ENCODE data around the gene LGALS7B.
"Not testable (repeated sequence)": the region's sequence is repeated elsewhere in the genome, so short reads cannot be mapped to it uniquely, and the experiment has no call there.

Gene LGALS7B

DNA sequence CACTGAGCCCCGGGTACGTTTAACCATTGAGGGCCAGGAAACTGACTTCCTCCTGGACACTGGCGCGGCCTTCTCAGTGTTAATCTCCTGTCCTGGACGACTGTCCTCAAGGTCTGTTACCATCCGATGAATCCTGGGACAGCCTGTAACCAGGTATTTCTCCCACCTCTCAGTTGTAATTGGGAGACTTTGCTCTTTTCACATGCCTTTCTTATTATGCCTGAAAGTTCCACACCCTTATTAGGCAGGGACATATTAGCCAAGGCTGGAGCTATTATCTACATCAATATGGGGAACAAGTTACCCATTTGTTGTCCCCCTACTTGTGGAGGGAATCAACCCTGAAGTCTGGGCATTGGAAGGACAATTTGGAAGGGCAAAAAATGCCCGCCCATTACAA, 36.9 kb downstream of the LGALS7B start:
- not testable (repeated sequence) for DNase-seq

DNA sequence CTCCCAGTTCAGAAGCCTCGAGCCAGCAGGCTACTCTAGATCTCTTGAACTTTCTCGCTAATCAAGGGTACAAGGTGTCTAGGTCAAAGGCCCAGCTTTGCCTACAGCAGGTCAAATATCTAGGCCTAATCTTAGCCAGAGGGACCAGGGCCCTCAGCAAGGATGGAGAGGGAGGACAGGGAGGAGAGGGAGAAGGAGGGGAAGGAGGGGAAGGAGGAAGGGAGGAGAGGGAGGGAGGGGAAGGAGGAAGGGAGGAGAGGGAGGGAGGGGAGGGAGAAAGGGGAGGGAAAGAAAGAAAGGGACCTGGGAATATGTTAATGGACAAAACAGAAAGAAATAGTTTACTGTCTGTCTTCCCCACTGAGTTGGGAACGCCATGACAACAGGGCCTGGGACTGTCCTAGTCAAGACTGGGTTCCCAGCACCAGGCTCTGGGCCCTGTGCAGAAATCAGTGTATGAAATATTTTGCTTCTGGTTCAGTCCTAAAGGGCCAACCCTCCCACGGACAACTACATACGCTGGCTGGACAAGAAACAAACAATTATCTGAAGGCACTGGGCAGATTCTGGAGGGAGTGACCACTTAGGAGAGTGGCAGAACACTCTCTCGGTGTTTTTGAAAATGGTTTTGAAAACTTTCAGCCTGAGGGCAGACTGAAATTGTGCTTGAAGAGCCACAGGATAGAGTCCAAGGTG, 38.0 kb downstream of the LGALS7B start:
- DNase-seq = no peak

DNA sequence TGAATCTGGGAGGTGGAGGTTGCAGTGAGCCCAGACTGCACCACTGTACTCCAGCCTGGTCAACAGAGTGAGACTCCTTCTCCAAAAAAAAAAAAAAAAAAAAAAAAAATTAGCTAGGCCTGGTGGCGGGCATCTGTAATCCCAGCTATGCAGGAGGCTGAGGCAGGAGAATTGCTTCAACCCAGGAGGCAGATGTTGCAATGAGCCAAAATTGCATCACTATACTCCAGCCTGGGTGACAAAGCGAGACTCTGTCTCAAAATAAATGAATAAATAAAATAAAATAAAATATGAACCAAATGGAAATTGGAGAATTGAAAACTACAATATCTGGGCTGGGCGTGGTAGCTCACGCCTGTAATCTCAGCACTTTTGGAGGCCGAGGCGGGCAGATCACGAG, 40.2 kb downstream of the LGALS7B start:
- DNase-seq = not testable (repeated sequence)

DNA sequence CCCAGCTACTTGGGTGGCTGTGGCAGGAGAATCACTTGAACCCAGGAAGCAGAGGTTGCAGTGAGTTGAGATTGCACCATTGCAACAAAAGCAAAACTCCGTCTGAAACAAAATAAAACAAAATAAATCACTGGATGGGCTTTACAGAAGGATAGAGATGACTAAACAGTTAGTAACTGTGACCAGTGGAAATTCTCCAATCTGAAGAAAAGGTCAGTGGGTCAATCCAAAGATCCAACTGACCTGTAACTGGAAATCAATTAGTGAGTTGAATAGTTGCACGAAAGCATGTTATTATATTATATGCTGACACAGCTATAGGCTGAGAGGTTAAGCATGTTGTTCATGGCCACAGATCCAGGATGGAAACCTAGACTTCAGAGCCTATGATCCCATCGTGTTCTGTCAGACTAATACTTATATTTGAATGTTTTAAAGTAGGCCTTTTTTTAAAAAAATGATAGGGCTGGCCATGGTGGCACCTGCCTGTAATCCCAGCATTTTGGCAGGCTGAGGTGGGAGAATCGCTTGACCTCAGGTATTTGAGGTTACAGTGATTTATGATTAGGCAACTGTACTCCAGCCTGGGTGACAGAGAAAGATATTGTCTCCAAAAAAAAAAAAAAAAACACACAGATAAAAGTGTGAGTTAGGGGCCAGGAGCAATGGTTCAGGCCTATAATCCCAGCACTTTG, 41.2 kb downstream of the LGALS7B start:
- DNase-seq = no peak

DNA sequence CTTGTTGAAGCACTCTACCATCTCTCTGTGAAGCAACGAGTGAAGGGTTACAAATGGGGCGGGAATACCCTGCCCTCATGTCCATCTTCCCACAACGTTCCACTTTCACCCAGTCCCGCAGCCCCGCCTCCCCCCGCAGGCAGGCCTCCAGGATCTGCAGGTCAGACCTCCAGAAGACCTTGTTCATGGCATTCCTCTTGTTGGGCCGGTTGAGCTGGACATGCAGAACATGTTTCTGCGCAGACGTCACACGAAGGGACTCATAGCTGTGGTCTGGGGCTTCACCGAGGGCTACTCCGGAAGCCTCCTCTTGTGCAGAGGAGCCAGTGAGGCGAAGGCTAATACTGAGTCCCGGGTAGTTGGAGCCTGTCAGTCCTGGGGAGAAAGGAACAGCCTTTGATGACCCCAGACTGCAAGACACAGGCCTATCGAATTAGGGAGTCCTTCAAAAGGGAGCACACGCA, 42.2 kb downstream of the LGALS7B start:
- DNase-seq = no peak

DNA sequence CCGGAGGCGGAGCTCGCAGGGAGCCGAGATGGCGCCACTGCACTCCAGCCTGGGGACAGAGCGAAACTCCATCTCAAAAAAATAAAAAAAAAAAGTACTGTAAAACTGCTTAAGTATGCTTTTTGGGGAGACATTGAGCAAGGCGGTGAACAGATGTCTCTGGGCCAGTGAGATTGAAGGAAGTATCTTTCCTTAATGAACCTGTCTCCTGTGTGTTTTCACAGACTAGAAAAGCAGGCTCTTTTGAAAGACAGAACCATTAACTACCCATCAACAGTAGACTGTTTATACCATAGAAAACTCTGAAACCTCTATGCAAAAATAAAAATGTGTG, 44.1 kb downstream of the LGALS7B start:
- DNase-seq = no peak

DNA sequence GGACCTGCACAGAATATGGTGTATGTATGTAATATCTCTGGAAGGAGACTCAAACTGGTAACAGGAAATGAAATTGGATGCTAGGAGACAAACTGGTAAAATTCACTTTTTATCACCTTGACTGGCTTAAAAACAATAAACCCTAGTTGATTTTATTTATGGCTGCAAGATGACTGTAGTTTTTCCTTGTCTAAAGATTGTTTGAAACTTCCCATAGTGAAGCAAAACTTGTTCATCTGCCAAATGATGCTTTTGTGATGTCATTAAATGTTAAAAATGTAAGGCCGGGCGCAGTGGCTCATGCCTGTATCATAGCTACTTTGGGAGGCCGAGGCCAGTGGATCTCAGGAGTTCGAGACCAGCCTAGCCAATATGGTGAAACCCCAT, 45.1 kb downstream of the LGALS7B start:
- DNase-seq = no peak

DNA sequence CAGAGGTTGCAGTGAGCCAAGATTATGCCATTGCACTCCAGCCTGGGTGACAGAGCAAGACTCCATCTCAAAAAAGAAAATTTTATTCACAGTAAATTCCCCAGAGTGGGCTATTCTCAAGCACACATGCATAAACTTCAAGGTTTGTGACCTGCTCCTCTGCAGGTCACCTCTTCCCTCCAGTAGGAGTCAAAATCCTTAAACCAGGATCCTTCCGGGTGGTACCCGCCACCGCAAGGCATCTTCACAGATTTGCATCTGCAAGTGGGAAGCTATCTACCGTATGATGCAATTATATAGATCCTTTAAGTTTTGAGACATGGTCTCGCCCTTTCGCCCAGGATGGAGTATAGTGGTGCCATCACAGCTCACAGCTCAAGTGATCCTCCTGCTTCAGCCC, 45.6 kb downstream of the LGALS7B start:
- no peak for DNase-seq

DNA sequence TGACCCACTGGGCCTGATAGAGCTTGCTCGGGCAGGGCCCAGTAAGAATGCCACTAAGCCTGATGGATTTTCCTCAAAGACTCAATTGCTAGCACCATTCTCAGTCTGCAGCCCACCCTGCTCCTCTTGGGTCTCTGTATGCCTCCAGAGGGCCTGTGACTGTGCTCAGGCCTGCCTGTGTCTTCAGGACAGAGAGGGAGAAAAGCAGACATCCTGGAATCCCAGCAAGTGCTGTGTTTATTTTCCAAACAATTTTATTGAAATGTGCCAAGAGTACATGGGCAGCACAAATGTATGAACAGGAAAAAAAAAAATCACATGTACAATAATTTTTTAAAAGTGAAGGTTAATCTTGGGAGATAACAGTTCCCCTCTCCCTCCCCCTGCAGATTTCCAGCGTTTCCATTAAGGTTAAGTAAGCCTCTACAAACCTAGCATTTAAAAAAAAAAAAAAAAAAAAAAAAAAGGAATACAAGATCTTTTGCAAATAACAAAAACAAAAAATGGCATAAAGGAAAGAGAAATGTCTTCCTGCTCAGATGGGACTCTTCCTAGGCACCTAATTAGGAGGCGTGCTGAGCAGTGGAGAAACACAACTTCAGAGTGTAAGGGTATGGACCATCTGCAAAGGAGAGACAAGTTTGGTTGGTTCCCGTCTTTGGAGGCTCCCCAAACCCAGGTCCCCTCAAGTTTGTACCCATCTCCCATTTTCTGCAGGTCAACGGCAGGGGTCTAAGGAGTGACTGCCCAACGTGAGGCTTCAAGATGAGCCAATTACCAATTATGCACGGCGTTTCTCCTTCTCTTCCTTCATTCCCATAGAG, 47.4 kb downstream of the LGALS7B start:
- DNase-seq = no peak

DNA sequence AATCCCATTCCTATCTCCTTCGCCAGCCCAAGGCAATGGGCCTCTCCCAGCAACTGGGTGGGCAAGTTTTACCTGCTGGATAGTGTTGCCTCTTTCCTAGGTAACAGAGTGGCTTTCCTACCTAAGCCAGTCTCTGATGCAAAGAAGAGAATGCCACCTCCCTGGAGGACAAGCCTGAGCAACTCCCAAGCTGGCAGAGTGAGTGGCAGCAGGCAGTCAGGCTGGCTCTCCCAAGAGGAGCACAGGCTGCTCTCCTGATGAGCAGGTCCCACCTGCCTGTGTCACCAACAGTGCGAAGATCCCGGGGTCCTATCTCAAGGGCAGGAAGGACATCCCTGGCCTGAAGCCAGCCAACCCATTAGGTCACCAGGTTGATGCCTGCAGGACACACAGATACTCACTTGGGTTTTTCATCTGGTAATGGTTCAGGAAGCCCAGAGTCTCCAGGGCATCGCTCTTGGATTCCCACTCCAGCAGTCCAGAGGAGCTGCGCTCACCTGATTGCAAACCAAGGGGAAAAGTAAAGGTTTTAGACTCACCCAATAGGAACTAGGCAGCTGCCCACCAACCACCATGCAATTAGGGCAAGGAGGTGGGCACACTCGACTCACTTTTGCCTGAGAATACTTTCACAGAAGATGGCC, 48.1 kb downstream of the LGALS7B start:
- DNase-seq = no peak

DNA sequence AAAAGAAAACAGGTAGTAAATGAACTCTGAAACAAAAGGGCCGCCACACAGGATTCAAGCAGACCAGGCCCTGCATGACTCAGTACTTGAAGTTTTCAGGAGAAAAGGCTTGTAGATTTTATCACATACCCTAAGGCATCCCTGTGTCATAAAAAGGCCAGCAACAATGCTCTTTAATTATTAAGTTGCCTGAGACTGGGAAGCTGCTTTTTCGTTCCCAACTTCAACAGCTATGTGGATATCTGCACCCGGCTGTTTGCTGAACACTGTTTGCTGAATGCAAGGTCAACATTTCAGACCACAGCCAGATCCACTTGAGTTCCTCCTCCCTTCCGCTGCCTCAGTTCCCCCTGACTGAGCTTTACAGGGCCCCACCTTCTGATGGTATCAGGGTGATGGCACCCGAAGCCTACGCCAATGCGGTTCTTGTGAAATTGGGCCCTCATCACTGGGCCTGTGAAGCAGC, 48.7 kb downstream of the LGALS7B start:
- DNase-seq = no peak

DNA sequence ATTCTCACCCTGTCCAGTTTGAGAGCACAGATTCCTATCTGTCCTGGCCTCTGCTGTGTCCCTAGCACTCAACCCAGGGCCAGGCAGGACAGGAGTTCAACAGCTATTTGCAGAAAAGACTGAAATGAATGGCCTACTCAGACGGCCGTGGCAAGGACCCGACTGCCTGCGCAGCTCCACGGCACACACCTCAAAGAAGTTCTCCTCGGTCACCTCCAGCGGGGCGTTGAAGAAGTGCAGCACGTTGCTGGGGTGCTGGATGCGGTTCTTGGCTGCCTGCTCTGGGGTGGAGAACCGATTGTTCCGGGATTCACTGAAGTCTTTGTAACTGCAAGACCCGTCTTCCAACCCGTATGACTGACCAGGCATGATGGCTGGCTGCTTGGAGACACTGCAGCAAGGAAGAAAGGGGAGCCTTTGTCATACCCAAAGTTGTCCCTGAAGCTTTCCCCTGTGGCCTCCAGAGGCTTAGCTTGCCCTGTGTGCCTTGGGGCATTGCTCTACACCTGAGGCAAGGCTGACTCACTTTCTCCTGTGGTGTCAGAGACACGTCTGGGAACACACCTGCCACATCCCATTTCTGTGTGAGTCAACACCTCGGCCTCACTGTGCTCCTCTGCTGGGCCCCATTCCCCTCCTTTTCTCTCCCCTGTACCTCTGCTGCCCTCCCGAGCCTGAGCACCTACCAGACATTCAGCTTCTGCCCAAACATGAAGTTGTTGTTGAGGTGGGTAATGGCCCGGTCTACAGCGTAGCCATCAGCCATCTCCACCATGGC, 49.4 kb downstream of the LGALS7B start:
- no peak for DNase-seq

DNA sequence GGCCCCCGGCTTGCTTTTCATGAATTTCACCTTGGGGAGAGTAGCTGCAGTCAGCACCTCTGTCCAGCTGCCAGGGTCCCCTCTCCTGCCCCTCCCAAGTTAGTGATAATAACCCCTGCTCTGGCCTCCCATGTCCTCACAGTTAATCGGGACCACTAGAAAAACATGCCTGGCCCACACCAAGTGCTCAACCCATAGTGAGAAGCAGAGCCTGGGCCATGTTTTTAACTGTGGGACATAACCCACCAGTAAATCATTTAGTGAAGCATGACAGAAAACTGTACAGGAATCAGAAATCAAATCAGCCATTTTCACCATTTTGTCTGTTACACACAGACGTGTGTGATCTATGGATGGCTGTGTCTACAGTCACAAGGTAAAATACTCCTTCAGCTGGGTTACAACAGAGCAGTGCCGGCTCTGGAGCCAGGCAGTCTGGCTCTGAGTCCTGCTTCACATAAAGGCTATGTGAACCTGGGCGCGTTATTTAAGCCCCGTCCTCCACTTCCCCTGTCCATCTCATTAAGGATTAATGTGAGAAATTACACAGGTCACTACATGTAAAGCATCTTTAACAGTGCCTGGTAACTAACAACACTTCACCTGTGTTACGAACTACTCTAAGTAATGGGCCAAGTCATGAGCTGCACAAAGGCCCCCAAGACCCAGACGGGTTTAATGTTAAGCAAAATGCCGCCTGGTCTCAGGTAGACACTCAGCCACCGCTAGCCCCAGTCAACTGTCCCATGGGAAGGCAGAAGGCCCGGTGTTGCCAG, 50.2 kb downstream of the LGALS7B start:
- DNase-seq = no peak

DNA sequence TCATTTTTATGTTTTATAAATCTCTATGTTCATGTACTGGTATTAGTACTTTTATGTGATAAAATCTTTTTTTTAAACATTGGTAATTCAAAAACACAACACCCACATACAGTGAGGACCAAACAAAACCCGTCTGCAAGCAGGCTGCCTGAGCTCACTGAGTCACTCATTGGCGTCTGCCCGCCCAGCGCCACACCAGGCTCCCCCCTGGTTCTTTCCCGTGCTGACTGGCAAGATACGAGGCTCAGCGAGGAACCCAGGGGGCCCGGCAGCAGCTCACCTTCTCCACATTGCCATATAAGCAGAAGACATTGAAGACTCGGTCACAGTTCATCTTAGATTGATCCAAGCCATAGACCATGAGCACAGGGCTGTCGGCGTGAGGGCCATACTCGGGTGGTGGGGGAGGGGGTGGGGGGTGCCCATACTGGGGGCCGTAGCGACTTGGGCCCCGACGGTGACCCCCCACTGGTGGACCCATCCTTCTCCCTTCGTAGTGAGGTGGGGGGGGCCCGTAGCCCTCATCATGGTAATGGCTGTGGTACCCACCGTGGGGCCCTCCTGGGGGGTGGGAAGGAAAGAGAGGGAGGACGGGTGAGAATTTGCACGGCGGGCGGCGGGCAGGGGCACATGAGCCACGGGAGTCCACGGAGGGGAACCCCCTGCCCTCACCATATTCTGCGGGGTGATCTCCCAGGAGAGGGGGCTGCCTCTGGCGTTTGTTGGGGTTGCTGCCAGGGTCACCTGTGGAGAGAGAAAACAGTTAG, 51.0 kb downstream of the LGALS7B start:
- DNase-seq = no peak

DNA sequence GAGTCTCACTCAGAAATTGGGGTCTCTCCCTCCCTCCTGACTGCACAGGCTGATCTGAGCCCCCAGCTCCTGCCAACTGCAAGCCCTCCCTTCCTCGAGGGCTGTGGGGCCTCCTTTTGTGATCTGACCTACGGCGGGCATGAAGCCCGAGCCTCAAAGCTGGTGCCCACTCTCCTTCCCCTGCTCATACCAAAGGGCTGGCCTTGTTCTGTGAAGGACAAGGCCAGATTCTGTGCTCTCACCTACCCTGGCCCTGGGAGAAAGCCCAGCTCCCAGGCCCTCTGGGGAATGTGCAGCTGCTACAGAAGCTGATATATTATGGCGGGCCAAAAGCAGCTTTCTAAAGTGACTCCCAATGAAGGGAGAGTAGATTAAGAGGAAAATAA, 51.6 kb downstream of the LGALS7B start:
- DNase-seq = no peak

Data from NCI-H2081 treated with DMSO at 0.1 percent for 48 hours (cell line).